Stimulated activated CD4-positive, alpha-beta T cell treated with anti-CD3 and anti-CD28 coated beads, Interleukin-2, amount 100 ng/mL, for 48 hours (primary cell): ENCODE measurements around the gene C1orf146.
"Not testable (repeated sequence)": the region's sequence is repeated elsewhere in the genome, so short reads cannot be mapped to it uniquely, and the experiment has no call there.

Experiments used
- DNase-seq, 2 donors: peaks; one replicate each; pipeline ENCODE4 v3.0.0-alpha.2; 2020

C1orf146 gene

DNA sequence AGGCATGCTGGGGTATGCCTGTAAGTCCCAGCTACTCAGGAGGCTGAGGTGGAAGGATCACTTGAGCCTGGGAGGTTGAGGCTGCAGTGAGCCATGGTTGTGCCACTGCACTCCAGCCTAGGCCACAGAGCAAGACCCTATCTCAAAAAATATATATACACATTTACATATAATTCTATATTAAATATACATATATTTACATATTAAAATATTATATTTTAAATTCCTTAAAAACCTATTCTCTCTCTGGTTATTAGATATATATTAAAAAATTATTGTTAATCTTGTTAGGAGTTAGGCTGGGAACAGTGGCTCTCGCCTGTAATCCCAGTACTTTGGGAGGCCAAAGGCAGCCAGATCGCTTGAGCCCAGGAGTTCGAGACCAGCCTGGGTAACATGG, 58.4 kb downstream of the C1orf146 start:
- no peak for DNase-seq

DNA sequence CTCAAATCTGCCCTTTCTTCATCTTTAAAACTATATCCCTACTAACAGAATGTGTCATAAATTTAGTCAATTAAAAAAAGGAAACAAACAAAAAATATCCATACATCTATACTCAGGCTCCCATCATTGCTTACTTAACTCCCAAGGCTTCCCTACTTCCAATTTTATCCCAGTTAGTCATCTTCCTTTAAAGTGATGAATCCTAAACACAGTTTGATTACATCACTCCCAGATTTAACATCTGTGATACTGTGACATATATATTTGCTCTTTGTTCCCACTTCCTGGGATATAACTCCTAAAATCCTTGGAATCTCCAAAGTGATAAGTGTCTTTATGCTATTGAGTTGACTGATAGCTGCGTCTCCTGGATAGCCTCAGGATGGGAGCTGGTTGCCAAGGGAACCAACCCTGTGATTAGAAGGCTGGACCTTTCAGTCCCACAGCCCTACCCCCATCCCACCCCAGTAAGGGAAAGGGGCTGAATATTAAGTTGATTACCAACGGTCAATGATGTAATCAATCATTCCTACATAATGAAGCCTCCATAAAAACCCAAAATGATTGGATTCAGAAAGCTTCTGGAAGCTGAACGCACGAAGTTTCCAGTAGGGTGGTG, 59.5 kb downstream of the C1orf146 start:
- no peak for DNase-seq

DNA sequence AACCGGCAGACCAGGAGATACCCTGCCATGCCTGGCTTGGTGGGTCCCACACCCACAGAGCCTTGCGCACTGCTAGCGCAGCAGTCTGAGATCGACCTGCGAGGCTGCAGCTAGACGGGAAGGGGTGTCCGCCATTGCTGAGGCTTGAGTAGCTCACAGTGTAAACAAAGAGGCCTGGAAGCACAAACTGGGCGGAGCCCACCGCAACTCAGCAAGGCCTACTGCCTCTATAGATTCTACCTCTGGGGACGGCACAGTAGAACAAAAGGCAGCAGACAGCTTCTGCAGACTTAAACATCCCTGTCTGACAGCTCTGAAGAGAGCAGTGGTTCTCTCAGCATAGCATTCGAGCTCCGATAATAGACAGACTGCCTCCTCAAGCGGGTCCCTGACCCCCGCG, 62.1 kb downstream of the C1orf146 start:
- DNase-seq, result not testable (repeated sequence)

DNA sequence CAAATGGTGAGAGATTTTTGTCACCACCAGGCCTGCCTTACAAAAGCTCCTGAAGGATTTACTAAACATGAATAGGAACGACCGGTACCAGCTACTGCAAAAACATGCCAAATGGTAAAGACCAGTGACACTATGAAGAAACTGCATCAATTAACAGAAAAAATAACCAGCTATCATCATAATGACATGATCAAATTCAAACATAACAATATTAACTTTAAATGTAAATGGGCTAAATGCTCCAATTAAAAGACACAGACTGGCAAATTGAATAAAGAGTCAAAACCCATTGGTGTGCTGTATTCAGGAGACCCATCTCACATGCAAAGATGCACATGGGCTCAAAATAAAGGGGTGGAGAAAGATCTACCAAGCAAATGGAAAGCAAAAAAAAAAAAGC, 63.7 kb downstream of the C1orf146 start:
- DNase-seq, result not testable (repeated sequence)

DNA sequence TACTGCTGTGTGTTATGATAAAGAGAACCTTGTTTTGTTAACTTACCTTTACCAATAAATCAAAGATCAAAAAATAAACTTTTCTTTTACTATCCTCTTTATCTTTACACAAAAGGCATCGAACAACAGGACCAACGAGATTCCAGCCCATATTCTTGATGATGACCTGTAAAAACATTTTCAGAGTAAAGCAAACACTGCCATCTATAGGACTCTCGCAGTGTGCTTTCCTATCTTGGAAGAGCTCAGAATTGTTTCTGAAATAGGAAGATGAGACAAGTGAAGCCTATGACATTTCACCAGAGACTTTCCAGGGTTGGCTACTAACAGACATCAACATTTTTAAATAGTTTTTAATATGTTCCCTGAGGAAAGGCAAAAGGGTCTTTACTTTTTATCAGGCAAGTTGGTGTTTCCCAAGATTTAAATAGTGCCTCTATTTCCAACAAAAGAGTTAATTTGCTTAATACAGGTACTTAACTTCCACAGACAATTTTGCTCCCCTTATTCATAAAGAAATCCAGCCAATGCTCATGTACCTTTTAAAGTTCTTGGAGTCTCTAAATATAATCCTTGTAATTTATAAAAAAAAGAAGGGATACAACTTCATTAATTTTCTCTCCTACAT, 73.8 kb downstream of the C1orf146 start:
- no peak for DNase-seq
